Prostate gland (tissue), 2 donors: ENCODE data around the gene TEX53.

ENCODE experiments used
- POLR2A ChIP-seq: fragments of 450-650 bp; IDR thresholded peaks from one replicate; pipeline ENCODE4 v1.6.1; 2016; ENCODE audit warnings: antibody characterized with exemption, mild to moderate bottlenecking
- TF ChIP-seq, protein P1 (sequence below), 4 experiments: fragments of 200-600 bp in 2 of 4; fragments of 450-650 bp in 2 of 4; sonication (generic) in 2 of 4; IDR thresholded peaks; 1 replicate in 3 of 4; 2 replicates in 1 of 4; pipeline ENCODE4 v1.5.1; 2016 to 2019; ENCODE audit warnings: antibody characterized with exemption in 4 of 4, mild to moderate bottlenecking in 2 of 4, moderate library complexity in 2 of 4

DNA sequence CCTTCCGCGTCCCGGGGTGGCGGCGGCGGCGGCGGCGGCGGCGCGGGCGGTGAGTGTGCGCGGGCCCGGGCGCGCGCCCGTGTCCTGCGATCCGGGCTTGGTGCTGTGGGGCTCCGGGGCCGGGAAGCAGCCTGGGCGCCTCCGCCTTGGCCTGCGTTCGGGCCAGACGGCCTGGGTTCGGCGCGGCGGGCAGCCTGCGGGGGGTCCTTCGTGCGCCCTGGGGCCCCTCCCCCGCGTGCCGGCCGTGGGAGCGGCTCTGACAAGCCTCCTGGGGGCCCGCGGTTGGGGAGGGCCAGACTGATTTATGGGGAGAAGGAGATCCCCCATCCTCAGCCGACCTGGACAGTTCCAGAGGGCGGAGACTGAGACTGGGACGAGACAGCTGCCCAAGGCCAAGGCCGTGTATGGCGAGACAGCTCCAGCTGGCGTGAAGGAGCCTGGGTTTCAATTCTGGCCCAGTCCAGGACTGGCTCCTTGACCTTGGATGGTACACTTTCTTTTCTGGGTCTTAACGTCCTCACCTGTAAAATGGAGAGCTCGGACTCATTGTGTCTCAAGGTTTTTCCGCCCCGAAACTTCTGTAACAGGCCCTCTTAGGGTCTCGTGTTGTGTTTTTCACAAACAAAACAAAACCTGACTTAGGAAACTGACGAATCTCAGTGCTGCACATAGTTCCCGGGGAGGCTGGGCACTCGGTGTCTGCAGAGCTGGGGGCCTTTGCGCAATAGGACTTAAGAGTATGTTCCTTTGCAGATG lies 45.9 kb downstream of the TEX53 start:
- peak; percentile 26 for TF ChIP-seq POLR2A
- TF ChIP-seq, protein P1, sequence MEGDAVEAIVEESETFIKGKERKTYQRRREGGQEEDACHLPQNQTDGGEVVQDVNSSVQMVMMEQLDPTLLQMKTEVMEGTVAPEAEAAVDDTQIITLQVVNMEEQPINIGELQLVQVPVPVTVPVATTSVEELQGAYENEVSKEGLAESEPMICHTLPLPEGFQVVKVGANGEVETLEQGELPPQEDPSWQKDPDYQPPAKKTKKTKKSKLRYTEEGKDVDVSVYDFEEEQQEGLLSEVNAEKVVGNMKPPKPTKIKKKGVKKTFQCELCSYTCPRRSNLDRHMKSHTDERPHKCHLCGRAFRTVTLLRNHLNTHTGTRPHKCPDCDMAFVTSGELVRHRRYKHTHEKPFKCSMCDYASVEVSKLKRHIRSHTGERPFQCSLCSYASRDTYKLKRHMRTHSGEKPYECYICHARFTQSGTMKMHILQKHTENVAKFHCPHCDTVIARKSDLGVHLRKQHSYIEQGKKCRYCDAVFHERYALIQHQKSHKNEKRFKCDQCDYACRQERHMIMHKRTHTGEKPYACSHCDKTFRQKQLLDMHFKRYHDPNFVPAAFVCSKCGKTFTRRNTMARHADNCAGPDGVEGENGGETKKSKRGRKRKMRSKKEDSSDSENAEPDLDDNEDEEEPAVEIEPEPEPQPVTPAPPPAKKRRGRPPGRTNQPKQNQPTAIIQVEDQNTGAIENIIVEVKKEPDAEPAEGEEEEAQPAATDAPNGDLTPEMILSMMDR (IDR thresholded peaks at IDR 0.05) = peak in 1 of 4 experiments; percentile 2
